Colonic mucosa (tissue), 4 donors: ENCODE data around the gene HP1BP3. TPM values are rescaled to one million over a fixed set of nuclear protein-coding genes. Genes with fewer than 3 reads are reported as not detected.

Source experiments
- DNase-seq: peaks from one replicate; pipeline ENCODE4 v3.0.0-alpha.2; 2020
- H3K27ac ChIP-seq: fragments of 200-600 bp; one replicate; pipeline ENCODE4 v1.8.0; 2021
- H3K27me3 ChIP-seq: fragments of 200-600 bp; one replicate; pipeline ENCODE4 v1.8.0; 2021
- H3K36me3 ChIP-seq: fragments of 200-600 bp; one replicate; pipeline ENCODE4 v1.8.0; 2021
- H3K4me1 ChIP-seq: fragments of 200-600 bp; one replicate; pipeline ENCODE4 v1.8.0; 2021; ENCODE audit warnings: mild to moderate bottlenecking
- H3K4me3 ChIP-seq: fragments of 200-600 bp; one replicate; pipeline ENCODE4 v1.8.0; 2021
- H3K9ac ChIP-seq, 2 donors: one replicate each; pipeline ENCODE4 v1.7.0; 2013; ENCODE audit warnings: control low read depth in 2 of 2, low read depth in 2 of 2, low read length in 2 of 2
- H3K9me3 ChIP-seq: fragments of 200-600 bp; one replicate; pipeline ENCODE4 v1.8.0; 2021
- intact Hi-C: fragments of 100-400 bp; cut with DNase I; formaldehyde crosslinking; loops from one replicate; pipeline ENCODE4 v1.14.1; 2022
- total RNA-seq, 2 donors: library from RNA; stranded (reverse); fragmentation: NEBNext Ultra II Directional in 1 of 2; extraction: Animal tissue kit (Norgen Biotek cat#: 25700) in 1 of 2; gene quantifications; one replicate each; pipeline ENCODE4 v1.2.1, GENCODE V29; 2021
- TF ChIP-seq, protein P1 (sequence below): fragments of 200-600 bp; IDR thresholded peaks from one replicate; pipeline ENCODE4 v1.8.0; 2022; ENCODE audit warnings: antibody characterized with exemption, mild to moderate bottlenecking
- donor health status: healthy.
- donor health status: DM: no; HTN: no; CAD: no.
- donor health status: DM: no; HTN: no; CAD: no.

The HP1BP3 gene
- total RNA-seq, 2 donors from 2014 or later = 165 to 210 TPM

DNA sequence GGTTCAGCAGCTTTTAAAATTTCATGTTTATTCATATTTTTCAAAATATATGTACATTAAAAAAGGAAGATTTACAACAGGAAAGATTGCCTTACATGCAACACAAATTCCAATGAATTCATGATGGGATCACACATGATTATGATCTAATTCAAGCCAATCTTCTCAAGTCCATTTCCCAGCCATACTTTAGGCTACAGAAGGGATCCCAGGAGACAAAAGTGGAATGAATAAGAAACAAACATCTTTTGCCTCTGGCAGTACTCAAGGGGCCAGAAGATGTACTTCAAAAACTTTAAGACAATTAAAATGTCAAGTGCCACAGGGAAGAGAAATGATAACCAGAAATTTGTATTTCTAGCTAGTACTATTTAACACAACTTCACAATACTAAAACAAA lies 44.4 kb downstream of the HP1BP3 start:
- no peaks in the 10 kb centered on the region for H3K4me1 ChIP-seq
- no peak overlapping the region for H3K9ac ChIP-seq
- H3K27ac ChIP-seq = no peak overlapping the region
- no peaks in the 10 kb centered on the region for H3K9me3 ChIP-seq
- TF ChIP-seq, protein P1, sequence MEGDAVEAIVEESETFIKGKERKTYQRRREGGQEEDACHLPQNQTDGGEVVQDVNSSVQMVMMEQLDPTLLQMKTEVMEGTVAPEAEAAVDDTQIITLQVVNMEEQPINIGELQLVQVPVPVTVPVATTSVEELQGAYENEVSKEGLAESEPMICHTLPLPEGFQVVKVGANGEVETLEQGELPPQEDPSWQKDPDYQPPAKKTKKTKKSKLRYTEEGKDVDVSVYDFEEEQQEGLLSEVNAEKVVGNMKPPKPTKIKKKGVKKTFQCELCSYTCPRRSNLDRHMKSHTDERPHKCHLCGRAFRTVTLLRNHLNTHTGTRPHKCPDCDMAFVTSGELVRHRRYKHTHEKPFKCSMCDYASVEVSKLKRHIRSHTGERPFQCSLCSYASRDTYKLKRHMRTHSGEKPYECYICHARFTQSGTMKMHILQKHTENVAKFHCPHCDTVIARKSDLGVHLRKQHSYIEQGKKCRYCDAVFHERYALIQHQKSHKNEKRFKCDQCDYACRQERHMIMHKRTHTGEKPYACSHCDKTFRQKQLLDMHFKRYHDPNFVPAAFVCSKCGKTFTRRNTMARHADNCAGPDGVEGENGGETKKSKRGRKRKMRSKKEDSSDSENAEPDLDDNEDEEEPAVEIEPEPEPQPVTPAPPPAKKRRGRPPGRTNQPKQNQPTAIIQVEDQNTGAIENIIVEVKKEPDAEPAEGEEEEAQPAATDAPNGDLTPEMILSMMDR = no peak
- no peaks in the 10 kb centered on the region for H3K27me3 ChIP-seq
- intact Hi-C loops = loop anchor here (5.0 kb wide), 1 partner anchor 35 kb away; no protein-coding TSS in a partner anchor
- peaks cover 18% of the 10 kb centered on the region for H3K36me3 ChIP-seq
- H3K4me3 ChIP-seq = no peak overlapping the region
- no peak for DNase-seq

DNA sequence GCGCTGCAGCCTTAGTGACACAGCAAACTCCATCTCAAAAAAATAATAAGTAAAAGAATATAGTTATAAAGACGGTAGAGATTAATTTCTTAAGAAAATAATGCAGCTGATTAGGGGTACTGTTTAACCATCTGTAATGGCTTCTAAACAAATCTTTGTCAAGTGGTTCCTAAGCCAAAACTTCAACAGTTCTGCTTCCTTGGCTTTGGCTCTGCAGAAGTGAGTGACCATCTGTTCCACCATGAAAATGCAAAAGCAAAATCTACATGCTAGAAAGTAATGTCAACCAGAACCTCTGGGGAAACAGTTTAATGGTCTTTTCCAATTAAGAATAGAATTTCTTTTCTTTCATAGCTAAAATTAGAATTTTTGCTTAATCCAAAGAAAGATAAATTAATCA lies 46.3 kb downstream of the HP1BP3 start:
- TF ChIP-seq, protein P1 = no peak
- Histone ChIP-seq H3K27ac (no peak overlapping the region), H3K9ac (no peak overlapping the region), H3K27me3 (no peaks in the 10 kb centered on the region), H3K4me3 (no peak overlapping the region), H3K9me3 (no peaks in the 10 kb centered on the region), H3K4me1 (no peaks in the 10 kb centered on the region), H3K36me3 (peaks cover 7% of the 10 kb centered on the region)
- no peak for DNase-seq
- intact Hi-C loops = loop anchor here (5.0 kb wide), 1 partner anchor 37 kb away; no protein-coding TSS in a partner anchor

DNA sequence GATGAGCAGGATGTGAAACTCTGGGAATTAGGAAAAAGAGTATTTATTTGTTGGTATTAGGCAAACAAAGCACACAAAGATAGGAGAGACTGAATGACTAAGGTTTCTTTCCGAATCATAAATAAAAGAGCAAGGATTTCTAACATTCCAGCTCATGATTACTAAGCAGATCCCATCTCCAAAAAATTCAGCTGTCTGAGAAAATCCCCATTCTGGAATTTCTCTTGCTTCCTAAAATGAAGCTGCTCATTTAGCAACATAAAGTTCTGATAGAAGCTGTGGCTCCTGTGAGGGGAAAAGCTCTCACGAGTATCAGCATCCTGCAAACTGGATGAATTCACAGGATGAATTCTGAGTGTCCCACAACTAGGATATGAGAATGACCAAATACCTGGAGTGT lies 47.9 kb downstream of the HP1BP3 start:
- TF ChIP-seq, protein P1 = no peak
- peaks cover 6% of the 10 kb centered on the region for H3K36me3 ChIP-seq
- intact Hi-C loops = no loop called here
- H3K9ac ChIP-seq = no peak overlapping the region
- no peak for DNase-seq
- H3K4me1 ChIP-seq = no peaks in the 10 kb centered on the region
- no peaks in the 10 kb centered on the region for H3K27me3 ChIP-seq
- no peak overlapping the region for H3K27ac ChIP-seq
- no peak overlapping the region for H3K4me3 ChIP-seq
- no peaks in the 10 kb centered on the region for H3K9me3 ChIP-seq

DNA sequence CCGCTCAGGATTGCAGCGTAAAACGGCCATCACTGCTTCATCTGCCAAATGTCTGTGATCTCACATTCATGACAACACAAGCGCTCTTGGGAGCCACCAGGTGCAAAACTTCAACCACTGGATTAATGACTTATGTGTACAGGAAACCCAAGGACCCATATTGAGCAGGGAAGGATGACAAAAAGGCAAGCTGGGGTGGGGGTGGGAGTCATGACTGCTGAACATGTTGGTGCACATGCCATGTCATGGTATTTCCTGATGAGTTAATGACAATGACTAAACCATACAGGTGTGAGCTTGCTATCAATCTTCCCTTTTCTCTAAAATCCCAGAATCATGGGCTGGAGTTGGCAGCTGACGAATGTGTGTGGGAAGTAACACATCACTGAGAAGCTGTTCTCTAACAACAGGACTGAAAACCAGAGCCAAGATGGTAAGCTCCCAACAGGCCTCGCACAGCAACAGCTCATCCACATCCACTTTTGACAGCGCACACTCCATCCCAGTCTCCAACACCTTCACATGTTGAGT lies 51.5 kb downstream of the HP1BP3 start:
- H3K4me1 ChIP-seq = peaks cover 8% of the 10 kb centered on the region
- no peak overlapping the region for H3K9ac ChIP-seq
- TF ChIP-seq, protein P1 = no peak
- no peaks in the 10 kb centered on the region for H3K36me3 ChIP-seq
- peaks cover 15% of the 10 kb centered on the region for H3K27me3 ChIP-seq
- H3K4me3 ChIP-seq = no peak overlapping the region
- no peak for DNase-seq
- H3K27ac ChIP-seq = no peak overlapping the region
- no peaks in the 10 kb centered on the region for H3K9me3 ChIP-seq
- intact Hi-C loops = no loop called here

DNA sequence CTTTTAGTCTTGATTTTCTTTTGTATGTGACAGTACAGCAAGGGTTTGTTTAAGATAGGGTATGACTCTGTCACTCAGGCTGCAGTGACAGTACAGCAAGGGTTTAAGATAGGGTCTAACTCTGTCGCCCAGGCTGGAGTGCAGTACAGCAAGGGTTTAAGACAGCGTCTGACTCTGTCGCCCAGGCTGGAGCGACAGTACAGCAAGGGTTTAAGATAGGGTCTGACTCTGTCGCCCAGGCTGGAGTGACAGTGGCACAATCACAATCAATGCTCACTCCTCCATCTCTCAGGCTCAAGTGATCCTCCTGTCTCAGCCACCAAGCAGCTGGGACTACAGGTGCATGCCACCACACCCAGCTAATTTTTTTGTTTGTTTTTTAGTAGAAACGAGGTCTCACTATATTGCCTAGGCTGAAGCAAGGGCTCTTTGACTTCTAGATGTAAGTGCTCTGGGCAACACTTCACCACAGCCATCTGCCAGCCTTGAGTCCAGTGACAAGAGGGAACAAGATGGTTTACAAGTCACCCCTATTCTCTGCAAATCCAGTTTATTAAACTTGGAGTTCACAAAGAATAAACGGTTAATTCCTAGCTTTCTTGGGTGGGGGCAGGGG lies 53.6 kb downstream of the HP1BP3 start:
- intact Hi-C loops = no loop called here
- peak overlapping the region; percentile 47 to 58 for H3K9ac ChIP-seq
- H3K27ac ChIP-seq = no peak overlapping the region
- H3K9me3 ChIP-seq = no peaks in the 10 kb centered on the region
- H3K27me3 ChIP-seq = peaks cover 30% of the 10 kb centered on the region
- H3K4me3 ChIP-seq = peak overlapping the region; percentile 63
- peaks cover 8% of the 10 kb centered on the region for H3K4me1 ChIP-seq
- TF ChIP-seq, protein P1 = no peak
- no peak for DNase-seq
- no peaks in the 10 kb centered on the region for H3K36me3 ChIP-seq
